ACC112 (cell line): Measurements from ENCODE around the gene TOMM40L.

ENCODE experiments used
- H2AFZ ChIP-seq: fragments of 200-600 bp; sonication (generic); one replicate; pipeline ENCODE4 v1.6.0; 2017; ENCODE audit warnings: antibody characterized with exemption, low read length; ENCODE audit not compliant: unreplicated experiment
- H3K27ac ChIP-seq: fragments of 200-600 bp; sonication (generic); 2 replicates; pipeline ENCODE4 v1.5.1; 2014; ENCODE audit warnings: low read depth, mild to moderate bottlenecking, antibody characterized with exemption, low read length, moderate library complexity
- H3K27me3 ChIP-seq: fragments of 200-600 bp; sonication (generic); 2 replicates; pipeline ENCODE4 v1.6.1; 2014; ENCODE audit warnings: mild to moderate bottlenecking, antibody characterized with exemption, low read length, moderate library complexity, mixed read lengths; ENCODE audit not compliant: insufficient read depth
- H3K36me3 ChIP-seq: fragments of 200-600 bp; sonication (generic); 2 replicates; pipeline ENCODE4 v1.6.1; 2016; ENCODE audit warnings: mild to moderate bottlenecking, antibody characterized with exemption, low read length, moderate library complexity, mixed read lengths; ENCODE audit not compliant: insufficient read depth
- H3K4me1 ChIP-seq: fragments of 200-600 bp; sonication (generic); one replicate; pipeline ENCODE4 v1.6.1; 2016; ENCODE audit warnings: low read length, mixed read lengths; ENCODE audit not compliant: insufficient read depth, unreplicated experiment, control insufficient read depth
- H3K4me3 ChIP-seq: fragments of 200-600 bp; sonication (generic); 2 replicates; pipeline ENCODE4 v1.5.1; 2014; ENCODE audit warnings: mild to moderate bottlenecking, low read depth, low read length
- H3K79me2 ChIP-seq: fragments of 200-600 bp; sonication (generic); one replicate; pipeline ENCODE4 v1.6.0; 2016; ENCODE audit warnings: low read length; ENCODE audit not compliant: control insufficient read depth, unreplicated experiment, insufficient read depth

TOMM40L gene

GRCh38 chr1:161273402-161273801 lies 47.5 kb downstream of the TOMM40L start:
- Histone ChIP-seq H3K27ac (no peak overlapping the region), H2AFZ (no peak overlapping the region), H3K27me3 (peaks cover 36% of the 10 kb centered on the region), H3K4me1 (no peaks in the 10 kb centered on the region), H3K36me3 (no peaks in the 10 kb centered on the region), H3K4me3 (no peak overlapping the region), H3K79me2 (no peaks in the 10 kb centered on the region)

- no peaks in the 10 kb centered on the region for H3K4me1 ChIP-seq
- H3K79me2 ChIP-seq, result no peaks in the 10 kb centered on the region
- no peaks in the 10 kb centered on the region for H3K36me3 ChIP-seq
- H3K27me3 ChIP-seq, result peaks cover 42% of the 10 kb centered on the region
- H3K27ac ChIP-seq, result no peak overlapping the region
- H3K4me3 ChIP-seq, result no peak overlapping the region
- no peak overlapping the region for H2AFZ ChIP-seq
Observed at GRCh38 chr1:161274874-161275273, 49.0 kb downstream of the TOMM40L start.
